SK-N-SH (cell line): ENCODE data around the gene LPP. TPM values are rescaled to one million over a fixed set of nuclear protein-coding genes. Genes with fewer than 3 reads are reported as not detected.

ENCODE experiments used
- CTCF ChIA-PET: fragments of 300-600, 350-600 bp; formaldehyde crosslinking; extraction: SDS; loops from one replicate; lab custom pipeline; 2021; lab: Yijun Ruan, JAX
- POLR2A ChIA-PET: fragments of 350-600 bp; sonication (Branson Sonifier 250); formaldehyde crosslinking; extraction: SDS; loops from one replicate; lab custom pipeline; 2020; ENCODE audit warnings: antibody characterized with exemption, inconsistent platforms; lab: Yijun Ruan, JAX
- DNase-seq: peaks from one replicate; pipeline ENCODE4 v3.0.0; 2012
- H2AFZ ChIP-seq: fragments of 200-600 bp; sonication (generic); 2 replicates; pipeline ENCODE4 v1.8.1; 2016; ENCODE audit warnings: antibody characterized with exemption, mild to moderate bottlenecking, low read depth
- H3F3A ChIP-seq: fragments of 200-600 bp; sonication (generic); replicated peaks from 2 replicates; pipeline ENCODE3; 2016; ENCODE audit warnings: antibody characterized with exemption, mild to moderate bottlenecking; ENCODE audit not compliant: insufficient read depth
- H3K27ac ChIP-seq, 2 experiments: fragments of 200-500 bp in 1 of 2; fragments of 200-600 bp in 1 of 2; sonication (Bioruptor generic) in 1 of 2; sonication (generic), shearing (Covaris generic) in 1 of 2; 2 replicates each; pipeline versions ENCODE4 v1.5.1 to v1.6.1; 2014 to 2016; ENCODE audit warnings: low read depth in 2 of 2, inconsistent platforms in 1 of 2, low read length in 1 of 2, mild to moderate bottlenecking in 1 of 2, mixed read lengths in 1 of 2
- H3K27me3 ChIP-seq: fragments of 200-600 bp; sonication (generic), shearing (Covaris generic); 2 replicates; pipeline ENCODE4 v1.6.1; 2016; ENCODE audit warnings: mixed run types; ENCODE audit not compliant: insufficient read depth
- H3K36me3 ChIP-seq, 2 experiments: fragments of 200-500 bp in 1 of 2; fragments of 200-600 bp in 1 of 2; sonication (Bioruptor generic) in 1 of 2; sonication (generic) in 1 of 2; replicated peaks in 1 of 2; 2 replicates each; pipeline versions ENCODE3 to v1.5.1; 2014 to 2016; ENCODE audit warnings: low read length in 1 of 2, mild to moderate bottlenecking in 1 of 2; ENCODE audit not compliant: insufficient read depth in 2 of 2, control insufficient read depth in 1 of 2
- H3K4me1 ChIP-seq, 2 experiments: fragments of 200-500 bp in 1 of 2; fragments of 200-600 bp in 1 of 2; sonication (Bioruptor generic) in 1 of 2; sonication (generic), shearing (Covaris generic) in 1 of 2; 2 replicates each; pipeline versions ENCODE4 v1.5.1 to v1.6.1; 2014 to 2016; ENCODE audit warnings: low read depth in 1 of 2, low read length in 1 of 2, mixed run types in 1 of 2; ENCODE audit not compliant: insufficient read depth in 2 of 2, control insufficient read depth in 1 of 2
- H3K4me2 ChIP-seq: fragments of 200-600 bp; sonication (generic), shearing (Covaris generic); 2 replicates; pipeline ENCODE4 v1.6.1; 2017; ENCODE audit warnings: mixed run types
- H3K4me3 ChIP-seq, 2 experiments: fragments of 200-500 bp in 1 of 2; fragments of 200-600 bp in 1 of 2; sonication (Bioruptor generic) in 1 of 2; sonication (generic), shearing (Covaris generic) in 1 of 2; 2 replicates each; pipeline versions ENCODE4 v1.5.1 to v1.8.1; 2014 to 2016; ENCODE audit warnings: low read depth in 2 of 2, inconsistent platforms in 1 of 2, low read length in 1 of 2, mild to moderate bottlenecking in 1 of 2, mixed read lengths in 1 of 2, moderate library complexity in 1 of 2
- H3K79me2 ChIP-seq: fragments of 200-600 bp; sonication (generic); 2 replicates; pipeline ENCODE4 v1.8.1; 2017; ENCODE audit warnings: mild to moderate bottlenecking; ENCODE audit not compliant: insufficient read depth
- H3K9ac ChIP-seq: fragments of 200-600 bp; sonication (generic); 2 replicates; pipeline ENCODE4 v1.6.1; 2017; ENCODE audit warnings: mixed run types
- H3K9me2 ChIP-seq: fragments of 200-600 bp; sonication (generic); 2 replicates; pipeline ENCODE4 v1.6.1; 2017; ENCODE audit warnings: mixed run types
- H3K9me3 ChIP-seq: fragments of 200-600 bp; sonication (generic); 2 replicates; pipeline ENCODE4 v1.6.1; 2017; ENCODE audit warnings: mixed run types, mild to moderate bottlenecking, moderate library complexity
- H4K20me1 ChIP-seq: fragments of 200-600 bp; sonication (generic); 2 replicates; pipeline ENCODE4 v1.6.1; 2017; ENCODE audit warnings: mild to moderate bottlenecking, mixed run types; ENCODE audit not compliant: insufficient read depth
- CHD2 ChIP-seq: fragments of 150-350 bp; IDR thresholded peaks from 2 replicates; pipeline ENCODE4 v1.6.1; 2018; ENCODE audit warnings: low read length; ENCODE audit not compliant: partially characterized antibody
- EP300 ChIP-seq, 2 experiments: IDR thresholded peaks; 2 replicates each; pipeline versions ENCODE4 v1.4.0 to v1.6.1; 2012; ENCODE audit warnings: borderline replicate concordance in 1 of 2, low read depth in 1 of 2, low read length in 1 of 2
- FOXJ3 ChIP-seq: sonication (generic); formaldehyde crosslinking; IDR thresholded peaks from 2 replicates; pipeline ENCODE4 v1.5.1; 2020; ENCODE audit warnings: mild to moderate bottlenecking, missing genetic modification reagents
- GABPA ChIP-seq: IDR thresholded peaks from 2 replicates; pipeline ENCODE4 v1.4.0; 2012; ENCODE audit warnings: low read depth, mild to moderate bottlenecking
- GATA2 ChIP-seq: sonication (generic); formaldehyde crosslinking; IDR thresholded peaks from 2 replicates; pipeline ENCODE4 v1.5.0; 2020; ENCODE audit warnings: mild to moderate bottlenecking, missing genetic modification reagents
- IRF3 ChIP-seq: fragments of 150-350 bp; IDR thresholded peaks from 2 replicates; pipeline ENCODE4 v1.6.1; 2016; ENCODE audit warnings: mild to moderate bottlenecking, low read depth, low read length
- JUND ChIP-seq: IDR thresholded peaks from 2 replicates; pipeline ENCODE4 v1.4.0; 2012
- MXI1 ChIP-seq: IDR thresholded peaks from 2 replicates; pipeline ENCODE4 v1.6.1; 2012; ENCODE audit warnings: mild to moderate bottlenecking, low read depth, low read length, improper control_type of control experiment
- NRF1 ChIP-seq: IDR thresholded peaks from 2 replicates; pipeline ENCODE4 v1.6.1; 2012; ENCODE audit warnings: low read depth, mild to moderate bottlenecking, low read length
- RAD21 ChIP-seq: IDR thresholded peaks from 2 replicates; pipeline ENCODE4 v1.6.1; 2012; ENCODE audit warnings: mild to moderate bottlenecking, low read length
- RCOR1 ChIP-seq: fragments of 150-350 bp; IDR thresholded peaks from 2 replicates; pipeline ENCODE4 v1.6.1; 2017; ENCODE audit warnings: antibody characterized with exemption, low read length
- REST ChIP-seq: IDR thresholded peaks from 2 replicates; pipeline ENCODE4 v1.6.1; 2012; ENCODE audit warnings: mild to moderate bottlenecking, low read depth, low read length, moderate library complexity
- RXRA ChIP-seq: IDR thresholded peaks from 2 replicates; pipeline ENCODE4 v1.4.0; 2012; ENCODE audit warnings: low read depth, mild to moderate bottlenecking, borderline replicate concordance
- SIN3A ChIP-seq: IDR thresholded peaks from 2 replicates; pipeline ENCODE4 v1.6.1; 2012; ENCODE audit warnings: low read depth, mild to moderate bottlenecking, low read length, moderate library complexity, borderline replicate concordance
- SMC3 ChIP-seq: IDR thresholded peaks from 2 replicates; pipeline ENCODE4 v1.6.1; 2012; ENCODE audit warnings: low read depth, low read length, improper control_type of control experiment
- TAF1 ChIP-seq: IDR thresholded peaks from 2 replicates; pipeline ENCODE4 v1.6.1; 2012; ENCODE audit warnings: low read depth, mild to moderate bottlenecking, low read length, moderate library complexity, borderline replicate concordance
- USF1 ChIP-seq: IDR thresholded peaks from 2 replicates; pipeline ENCODE4 v1.4.0; 2012; ENCODE audit warnings: low read depth, borderline replicate concordance
- ZBTB33 ChIP-seq: IDR thresholded peaks from 2 replicates; pipeline ENCODE4 v1.4.0; 2012; ENCODE audit warnings: low read depth, borderline replicate concordance
- WGBS: methylation state at CpG from one replicate; pipeline ENCODE4 v1.1.6; 2017; ENCODE audit warnings: low lambda C conversion rate; 5-methylcytosine and 5-hydroxymethylcytosine counted together
- polyA plus RNA-seq, 3 experiments: library from polyadenylated mRNA; depleted of rRNA; stranded (reverse); fragments of >200 nt; gene quantifications; 2 replicates each; pipeline ENCODE4 v1.2.3, GENCODE V29; 2012

LPP gene
- polyA plus RNA-seq, 1 of the 3 experiments (the other 2 are of a cell fraction) = 6.6 TPM

- peaks cover 0 to 8% of the 10 kb centered on the region in 2 experiments for H3K36me3 ChIP-seq
- no peak overlapping the region for H3K27ac ChIP-seq
- H2AFZ ChIP-seq = no peak overlapping the region
- H3F3A ChIP-seq = no peaks in the 10 kb centered on the region
- peaks cover 65% of the 10 kb centered on the region for H3K79me2 ChIP-seq
- CTCF ChIA-PET = interaction anchor here (1.0 kb wide), 1 partner anchor 877 kb away, joined by 4 read pairs; no protein-coding TSS in a partner anchor
- TF ChIP-seq REST (no peak), ZBTB33 (no peak), IRF3 (no peak), FOXJ3 (CRISPR knock-in tag) (no peak), SIN3A (no peak), CHD2 (no peak)
- TF ChIP-seq, all 33 proteins: peak for 0
- no peaks in the 10 kb centered on the region for H3K9me3 ChIP-seq
- POLR2A ChIA-PET = no interaction called here
- no peak overlapping the region for H3K4me3 ChIP-seq
- H3K4me1 ChIP-seq = no peaks in the 10 kb centered on the region
- no peaks in the 10 kb centered on the region for H3K27me3 ChIP-seq
- DNase-seq = no peak
- H3K9me2 ChIP-seq = no peaks in the 10 kb centered on the region
- no peak overlapping the region for H3K9ac ChIP-seq
- H3K4me2 ChIP-seq = no peak overlapping the region
- WGBS = 89% methylated on average over 5 of the region's 5 CpGs
- no peaks in the 10 kb centered on the region for H4K20me1 ChIP-seq
These were observed 464.2 kb downstream of the LPP start for GRCh38 chr3:188617988-188618701.

- H3K9me3 ChIP-seq = no peaks in the 10 kb centered on the region
- H3F3A ChIP-seq = peaks cover 8% of the 10 kb centered on the region
- H3K79me2 ChIP-seq = peaks cover 54% of the 10 kb centered on the region
- H3K9ac ChIP-seq = no peak overlapping the region
- no peaks in the 10 kb centered on the region for H3K36me3 ChIP-seq
- H2AFZ ChIP-seq = no peak overlapping the region
- no peaks in the 10 kb centered on the region for H3K27me3 ChIP-seq
- no peaks in the 10 kb centered on the region for H3K9me2 ChIP-seq
- ChIA-PET POLR2A (no interaction called here), CTCF (no interaction called here)
- DNase-seq = no peak
- H3K4me2 ChIP-seq = no peak overlapping the region
- H4K20me1 ChIP-seq = no peaks in the 10 kb centered on the region
- H3K4me1 ChIP-seq = peaks cover 0 to 14% of the 10 kb centered on the region in 2 experiments; a peak in 1 of 4 replicates
- WGBS = 86% methylated on average over 2 of the region's 2 CpGs
- H3K4me3 ChIP-seq = no peak overlapping the region
- H3K27ac ChIP-seq = no peak overlapping the region
- TF ChIP-seq RAD21 (no peak), USF1 (no peak), EP300 (IDR thresholded peaks at IDR 0.05; ENCODE audit: borderline replicate concordance in 1 of 2, low read depth in 1 of 2, low read length in 1 of 2) (no peak), SMC3 (no peak), CHD2 (no peak), RXRA (no peak), JUND (no peak), GABPA (no peak), MXI1 (no peak), RCOR1 (no peak), GATA2 (CRISPR knock-in tag) (no peak), TAF1 (no peak), NRF1 (no peak)
These were observed 466.8 kb downstream of the LPP start for GRCh38 chr3:188620752-188621151.
